CMK (cell line): ENCODE measurements around the gene ZNF639.

Experiments used
- DNase-seq: peaks from one replicate; pipeline ENCODE4 v3.0.0-alpha.2; 2010; ENCODE audit warnings: low read depth

ZNF639 gene

DNA sequence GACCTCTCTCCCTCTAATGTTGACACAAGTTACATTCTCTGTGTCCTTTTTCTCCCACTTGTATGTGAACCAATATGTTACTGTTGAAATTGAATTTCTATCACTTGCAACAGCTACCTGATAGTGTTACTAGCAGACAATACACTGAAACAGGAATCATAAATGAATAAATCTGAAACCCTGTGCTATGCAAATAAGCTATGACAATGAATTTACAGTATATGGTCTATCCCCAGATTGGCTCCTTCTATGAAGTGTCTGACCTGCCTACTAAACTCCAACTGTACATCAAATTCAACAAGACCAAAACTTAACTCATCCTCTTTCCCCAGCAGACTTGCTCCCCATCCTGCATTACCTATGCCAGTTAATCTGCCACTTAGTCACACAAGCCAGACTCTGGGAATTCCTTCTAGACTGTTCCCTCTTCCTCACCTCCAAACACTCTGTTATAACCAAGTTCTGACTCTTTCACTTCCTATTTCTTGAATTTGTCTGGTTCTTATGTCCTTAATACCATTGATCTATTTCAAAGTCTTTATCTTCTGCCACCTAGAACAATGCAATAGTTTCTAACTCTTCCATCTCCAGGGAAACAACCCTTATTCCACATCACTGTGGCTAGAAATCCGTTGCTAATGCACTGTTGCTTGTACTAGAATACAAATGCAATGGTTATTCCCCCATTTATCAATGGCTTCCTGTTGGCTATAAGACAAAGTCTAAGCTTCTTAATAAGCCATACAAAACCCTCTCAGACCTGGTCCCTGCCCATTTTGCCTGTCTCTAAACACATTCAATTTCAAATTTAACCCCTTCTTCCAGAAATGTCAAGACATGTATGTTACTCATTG, 13.4 kb upstream of the ZNF639 start:
- DNase-seq = no peak

DNA sequence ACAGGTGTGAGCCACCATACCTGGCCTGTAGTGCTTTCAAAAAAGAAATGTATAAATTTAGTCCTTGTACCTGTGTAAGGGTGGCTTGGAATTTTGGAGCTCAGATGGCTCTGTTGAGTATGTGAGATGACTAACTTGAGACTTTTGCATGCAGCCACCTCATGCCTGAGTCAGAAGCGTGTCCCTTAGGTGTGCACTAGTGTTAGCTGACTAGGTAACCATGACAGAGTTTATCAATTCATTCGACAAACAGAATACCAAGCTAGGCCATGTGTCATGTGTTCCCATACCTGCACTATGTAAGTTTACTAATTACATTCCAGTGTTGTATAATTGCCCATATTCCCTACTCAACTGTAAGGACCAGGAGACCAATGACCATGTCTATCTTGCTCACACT, 4.0 kb upstream of the ZNF639 start:
- no peak for DNase-seq

DNA sequence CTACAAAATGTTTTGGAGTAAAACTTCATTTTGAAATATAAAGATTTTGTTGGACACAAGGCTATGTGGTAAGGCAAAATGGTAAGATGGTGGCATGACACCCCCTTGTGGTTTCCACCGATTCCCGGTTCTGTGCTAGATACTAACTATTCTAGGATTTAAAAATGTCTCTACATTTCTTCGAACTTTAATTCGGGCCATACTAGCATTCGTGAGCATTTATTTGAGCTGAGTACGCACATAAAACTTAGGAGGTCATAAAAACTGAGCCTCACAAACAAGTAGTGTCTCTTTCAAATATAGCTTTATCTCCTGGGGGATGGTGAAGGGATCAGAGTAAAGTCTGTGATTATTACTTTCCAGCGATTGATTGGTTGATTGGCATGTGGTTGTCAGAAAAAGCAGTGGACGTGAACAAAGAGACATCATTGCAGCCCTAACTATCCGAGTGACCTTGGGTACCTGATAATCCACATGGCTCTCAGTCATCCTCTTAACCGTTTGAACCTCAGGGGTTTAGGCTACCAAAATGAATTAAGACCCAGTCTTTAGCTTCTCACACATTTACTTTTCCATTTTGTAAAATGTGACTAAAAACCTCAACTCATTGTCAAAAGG, 1.1 kb upstream of the ZNF639 start:
- no peak for DNase-seq

DNA sequence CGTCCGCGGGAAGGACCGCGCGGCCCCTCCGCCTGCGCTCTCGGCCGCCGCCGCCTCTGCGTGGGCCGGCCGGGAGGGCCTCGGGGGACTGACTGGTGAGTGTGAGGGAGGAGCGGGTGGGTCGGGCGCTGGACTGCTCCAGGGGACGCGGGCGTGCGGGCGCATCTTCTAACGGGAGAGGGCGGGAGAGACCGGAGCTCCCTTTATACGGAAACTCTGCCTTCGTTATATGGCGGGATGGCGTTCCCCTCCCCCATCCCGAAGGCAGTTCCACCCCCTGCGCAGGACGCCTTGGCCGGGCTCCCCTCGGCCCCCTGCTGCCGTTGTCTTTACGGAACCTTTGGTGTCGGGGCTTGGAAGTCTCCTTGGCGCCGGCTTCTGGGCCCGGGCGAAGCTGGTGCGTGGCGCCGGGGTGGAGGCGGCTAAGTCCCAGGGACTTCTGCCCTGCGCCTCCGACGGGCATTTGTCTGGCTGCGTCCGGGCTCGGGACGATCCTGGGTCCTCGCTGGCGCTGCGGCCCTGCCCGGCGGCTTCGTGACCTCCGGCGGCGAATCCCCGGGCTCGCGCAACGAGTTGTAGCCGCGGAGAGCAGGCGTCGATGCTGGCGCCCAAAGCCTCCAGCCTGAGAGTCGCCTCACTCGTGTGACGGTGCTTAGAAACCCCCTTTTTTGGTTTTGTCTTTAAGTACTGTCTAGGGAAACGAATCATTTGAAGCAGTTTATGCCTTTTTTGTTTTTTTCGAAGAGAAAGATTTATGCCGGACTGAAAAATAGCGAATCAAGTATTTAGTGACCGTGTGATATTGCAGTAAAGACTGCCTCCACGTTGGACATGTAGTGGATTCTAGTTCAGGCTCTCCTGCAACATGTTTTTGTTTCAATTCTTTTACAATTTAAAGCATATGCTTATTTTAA, 623 bp downstream of the ZNF639 start:
- DNase-seq = peak; percentile 25

DNA sequence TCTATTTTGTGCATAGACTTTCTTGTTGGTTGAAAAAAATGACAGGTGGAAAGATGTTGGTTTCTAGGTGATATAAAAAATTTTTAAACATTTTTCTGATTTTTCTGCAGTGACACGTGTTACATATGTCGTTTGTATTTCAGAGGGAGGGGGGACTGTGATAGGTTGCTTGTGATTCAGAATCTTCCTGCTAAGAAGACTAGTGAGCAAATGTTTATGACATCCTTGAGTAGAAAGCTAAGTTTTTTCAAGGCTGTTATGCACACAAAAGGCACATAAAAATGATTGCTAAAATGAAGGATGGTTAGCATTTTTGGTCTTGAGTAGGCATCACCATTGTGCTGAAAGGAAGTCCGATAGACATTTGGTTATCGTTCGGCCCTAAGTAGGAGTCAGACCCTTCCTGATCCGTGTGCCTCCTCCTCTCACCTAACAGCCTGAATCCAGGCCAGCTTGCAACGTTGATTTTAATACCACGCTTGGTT, 1.5 kb downstream of the ZNF639 start:
- no peak for DNase-seq

DNA sequence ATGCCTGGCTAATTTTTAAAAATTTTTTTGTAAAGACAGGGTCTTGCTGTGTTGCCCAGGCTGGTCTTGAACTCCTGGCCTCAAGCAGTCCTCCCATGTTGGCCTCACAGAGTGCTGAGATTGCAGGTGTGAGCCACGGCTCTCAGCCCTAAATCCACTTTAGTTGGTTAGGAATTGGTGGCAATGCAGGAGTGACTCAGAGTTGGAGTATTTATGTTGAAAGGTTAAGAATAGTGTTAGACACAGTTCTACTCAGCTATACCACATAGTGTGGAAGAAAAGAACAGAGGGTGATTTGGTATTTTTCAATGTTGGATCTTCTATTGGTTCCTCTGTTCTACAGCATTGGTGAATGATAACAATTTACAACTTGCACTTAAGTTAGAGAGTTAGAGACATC, 7.6 kb downstream of the ZNF639 start:
- DNase-seq = no peak

DNA sequence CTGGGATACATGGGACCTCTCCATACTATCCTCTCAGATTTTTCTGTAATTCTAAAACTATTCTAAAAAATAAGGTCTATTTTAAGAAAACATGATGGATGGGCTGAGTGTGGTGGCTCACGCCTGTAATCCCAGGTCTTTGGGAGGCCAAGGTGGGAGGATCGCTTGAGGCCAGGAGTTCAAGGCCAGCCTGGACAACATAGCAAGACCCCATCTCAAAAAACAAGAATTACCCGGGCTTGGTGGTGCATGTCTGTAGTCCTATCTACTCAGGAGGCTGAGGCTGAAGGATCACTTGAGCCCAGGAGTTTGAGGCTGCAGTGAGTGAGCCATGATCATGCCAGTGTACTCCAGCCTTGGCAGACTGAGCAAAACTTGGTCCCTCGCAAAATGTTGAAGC, 9.4 kb downstream of the ZNF639 start:
- no peak for DNase-seq

DNA sequence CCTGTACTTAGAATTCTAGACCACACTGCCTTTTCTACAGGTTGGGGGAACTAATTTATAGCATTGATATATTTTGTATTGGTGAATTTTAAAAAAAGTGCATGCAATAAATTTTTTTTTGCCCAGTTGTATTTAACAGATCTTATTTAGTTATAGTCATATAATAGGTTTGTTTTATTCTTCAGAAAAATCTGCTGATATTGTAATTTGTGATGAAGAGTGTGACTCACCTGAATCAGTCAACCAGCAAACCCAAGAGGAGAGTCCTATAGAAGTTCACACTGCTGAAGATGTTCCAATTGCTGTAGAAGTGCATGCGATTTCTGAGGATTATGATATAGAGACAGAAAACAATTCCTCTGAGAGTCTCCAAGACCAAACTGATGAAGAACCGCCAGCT, 10.3 kb downstream of the ZNF639 start:
- no peak for DNase-seq

DNA sequence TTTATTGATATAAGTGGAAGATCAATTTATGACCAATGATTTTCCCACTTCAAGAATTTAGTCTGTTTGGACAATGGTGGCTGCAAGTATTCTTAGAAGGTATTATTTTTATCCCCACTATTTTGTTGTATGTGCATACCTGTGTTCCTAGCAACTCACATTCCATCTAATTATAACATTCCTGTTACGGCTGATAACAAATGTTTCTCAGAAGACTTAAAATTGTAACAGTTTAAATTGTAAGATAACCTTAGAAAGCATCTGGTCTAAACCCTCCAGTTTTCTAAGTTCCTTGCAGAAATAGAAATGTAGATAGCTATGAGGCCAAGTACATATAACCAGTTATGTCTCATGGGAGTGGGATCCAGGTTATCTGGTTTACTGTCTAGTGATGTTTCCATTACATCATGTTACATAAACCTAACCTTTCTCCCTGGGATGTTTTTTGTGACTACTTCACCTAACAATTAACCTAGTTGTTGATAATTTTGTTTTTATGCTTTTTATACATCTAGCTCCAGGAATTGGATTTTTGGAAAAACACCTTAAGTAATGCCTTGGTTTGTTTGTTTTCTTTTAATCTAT, 13.6 kb downstream of the ZNF639 start:
- no peak for DNase-seq

DNA sequence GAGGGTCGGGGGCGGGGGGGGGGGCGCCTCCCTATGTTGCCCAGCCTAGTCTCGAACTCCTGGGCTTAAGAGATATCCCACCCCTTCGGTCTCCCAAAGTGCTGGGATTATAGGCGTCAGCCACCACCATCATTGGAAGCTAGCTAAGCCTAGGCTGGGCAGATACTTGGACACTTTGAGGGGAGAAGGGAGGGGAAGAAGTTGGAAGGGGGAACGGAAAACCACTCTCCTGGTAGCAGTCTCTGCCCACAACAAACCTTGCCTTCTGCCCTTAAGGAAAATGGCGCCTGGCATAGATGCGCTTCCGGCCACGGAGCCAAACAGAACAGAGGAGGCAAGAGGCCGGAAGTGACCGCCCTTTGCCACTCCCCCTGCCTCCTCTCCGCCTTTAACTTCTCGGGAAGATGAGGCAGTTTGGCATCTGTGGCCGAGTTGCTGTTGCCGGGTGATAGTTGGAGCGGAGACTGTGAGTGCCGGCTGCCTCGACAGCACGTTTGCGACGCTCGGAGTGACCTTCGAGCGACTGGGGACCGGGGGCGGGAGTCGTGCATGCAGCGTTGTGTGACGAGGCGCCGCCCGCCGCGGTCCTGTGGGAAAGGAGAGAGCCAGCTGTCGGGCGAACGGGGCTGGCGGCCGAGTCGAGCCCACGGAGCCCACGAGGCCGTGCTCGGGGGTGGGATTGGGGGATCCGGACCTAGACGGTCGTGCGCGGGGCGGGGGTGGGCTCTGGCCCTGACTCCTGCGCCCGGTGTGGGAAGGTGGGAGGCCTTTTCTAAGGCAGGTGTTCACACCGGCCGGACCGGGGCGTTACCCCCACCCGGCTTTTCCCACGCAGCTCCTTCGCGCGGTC, 24.7 kb downstream of the ZNF639 start, which contains the start of gene MFN1:
Gene MFN1, plus strand, starts transcription at position 365 of the 850 bp plus-strand sequence. CDS start 1,143 bp downstream, outside the sequence.
- peak; percentile 61 for DNase-seq

DNA sequence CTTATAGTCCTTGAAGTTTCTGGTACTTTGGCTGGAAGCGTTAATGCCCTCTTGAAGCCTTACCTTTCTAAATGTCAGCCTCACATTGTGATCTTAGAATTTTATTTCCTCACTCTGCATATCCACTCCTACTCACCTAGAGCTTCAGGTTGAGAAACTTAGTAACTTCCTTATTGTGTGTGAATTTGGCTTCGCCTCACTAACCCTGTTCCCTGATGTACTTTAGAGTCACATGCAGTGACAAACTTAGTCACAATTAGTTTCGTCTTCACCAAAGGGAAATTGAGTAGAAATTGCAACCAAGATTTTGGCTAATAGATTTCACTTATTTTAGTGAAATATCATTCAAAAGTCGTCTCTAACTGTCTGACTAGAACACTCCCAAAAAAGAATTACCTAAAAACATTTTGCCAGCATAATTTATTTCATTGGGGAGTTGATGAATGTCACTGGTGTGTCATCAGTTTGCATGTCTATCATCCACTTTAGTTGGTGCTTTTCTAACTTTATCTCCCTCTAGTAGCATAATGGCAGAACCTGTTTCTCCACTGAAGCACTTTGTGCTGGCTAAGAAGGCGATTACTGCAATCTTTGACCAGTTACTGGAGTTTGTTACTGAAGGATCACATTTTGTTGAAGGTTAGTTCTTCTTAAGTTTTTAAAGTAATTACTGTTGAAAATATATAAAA, 25.6 kb downstream of the ZNF639 start:
- no peak for DNase-seq

DNA sequence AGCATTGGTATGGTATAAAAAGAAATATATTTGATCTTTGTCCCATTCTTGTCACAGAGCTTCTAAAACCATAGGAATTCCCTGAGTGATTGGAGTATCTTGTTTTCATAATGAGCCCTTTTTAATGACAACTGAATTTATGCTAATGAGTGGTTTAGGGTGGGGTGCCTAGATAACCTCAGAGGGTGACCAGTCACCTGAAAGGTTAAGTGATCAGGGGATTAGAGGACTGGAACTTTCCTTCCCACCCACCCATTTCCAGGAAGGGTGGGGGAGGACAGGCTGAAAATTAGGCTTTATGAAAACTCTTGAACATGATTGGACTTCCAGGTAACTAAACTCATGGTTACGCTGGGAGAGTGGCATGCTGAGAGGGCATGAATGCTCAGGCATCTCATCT, 33.2 kb downstream of the ZNF639 start:
- no peak for DNase-seq

DNA sequence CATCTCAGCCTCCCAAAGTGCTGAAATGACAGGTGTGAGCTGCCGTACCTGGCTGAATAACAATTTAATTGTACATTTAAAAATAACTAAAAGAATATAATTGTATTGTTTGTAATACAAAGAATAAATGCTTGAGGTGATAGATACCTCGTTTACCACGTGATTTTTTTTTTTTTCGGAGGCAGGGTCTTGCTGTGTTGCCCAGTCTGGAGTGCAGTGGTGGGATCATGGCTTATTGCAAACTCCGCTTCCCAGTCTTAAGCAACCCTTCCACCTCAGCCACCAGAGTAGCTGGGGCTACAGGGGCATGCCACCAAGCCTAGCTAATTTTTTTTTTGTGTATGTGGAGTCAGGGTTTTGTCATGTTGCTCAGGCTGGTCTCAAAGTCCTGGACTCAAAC, 40.5 kb downstream of the ZNF639 start:
- DNase-seq = no peak

DNA sequence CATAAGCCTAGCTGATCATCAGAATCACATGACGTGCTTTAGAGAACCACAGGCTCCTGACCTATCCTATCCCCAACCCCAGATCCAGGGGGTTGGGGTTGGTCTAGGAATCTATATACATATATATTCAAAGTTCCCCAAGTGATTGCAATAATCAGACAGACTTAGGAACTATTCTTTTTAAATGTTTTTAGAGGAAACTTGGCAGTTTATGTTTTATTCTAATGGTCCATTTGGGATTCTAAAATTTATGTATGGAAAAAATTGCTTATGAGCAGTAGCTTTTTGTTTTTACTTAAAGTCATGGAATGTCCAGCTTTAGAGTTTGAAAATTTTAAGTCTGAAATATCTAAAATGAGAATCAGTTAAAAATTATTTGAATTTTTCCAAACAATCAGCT, 46.8 kb downstream of the ZNF639 start:
- no peak for DNase-seq

DNA sequence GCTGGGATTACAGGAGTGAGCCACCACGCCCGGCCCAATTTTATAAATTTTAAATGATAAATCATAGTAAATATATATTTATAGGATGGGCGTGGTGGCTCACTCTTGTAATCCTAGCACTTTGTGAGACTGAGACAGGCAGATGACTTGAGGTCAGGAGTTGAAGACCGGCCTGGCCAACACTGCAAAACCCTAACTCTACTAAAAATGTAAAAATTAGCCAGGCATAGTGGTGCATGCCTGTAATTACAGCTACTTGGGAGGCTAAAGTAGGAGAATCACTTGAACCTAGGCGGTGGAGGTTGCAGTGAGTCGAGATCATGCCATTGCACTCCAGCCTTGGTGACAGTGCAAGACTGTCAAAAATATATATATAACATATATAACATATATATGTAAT, 51.1 kb downstream of the ZNF639 start:
- no peak for DNase-seq

DNA sequence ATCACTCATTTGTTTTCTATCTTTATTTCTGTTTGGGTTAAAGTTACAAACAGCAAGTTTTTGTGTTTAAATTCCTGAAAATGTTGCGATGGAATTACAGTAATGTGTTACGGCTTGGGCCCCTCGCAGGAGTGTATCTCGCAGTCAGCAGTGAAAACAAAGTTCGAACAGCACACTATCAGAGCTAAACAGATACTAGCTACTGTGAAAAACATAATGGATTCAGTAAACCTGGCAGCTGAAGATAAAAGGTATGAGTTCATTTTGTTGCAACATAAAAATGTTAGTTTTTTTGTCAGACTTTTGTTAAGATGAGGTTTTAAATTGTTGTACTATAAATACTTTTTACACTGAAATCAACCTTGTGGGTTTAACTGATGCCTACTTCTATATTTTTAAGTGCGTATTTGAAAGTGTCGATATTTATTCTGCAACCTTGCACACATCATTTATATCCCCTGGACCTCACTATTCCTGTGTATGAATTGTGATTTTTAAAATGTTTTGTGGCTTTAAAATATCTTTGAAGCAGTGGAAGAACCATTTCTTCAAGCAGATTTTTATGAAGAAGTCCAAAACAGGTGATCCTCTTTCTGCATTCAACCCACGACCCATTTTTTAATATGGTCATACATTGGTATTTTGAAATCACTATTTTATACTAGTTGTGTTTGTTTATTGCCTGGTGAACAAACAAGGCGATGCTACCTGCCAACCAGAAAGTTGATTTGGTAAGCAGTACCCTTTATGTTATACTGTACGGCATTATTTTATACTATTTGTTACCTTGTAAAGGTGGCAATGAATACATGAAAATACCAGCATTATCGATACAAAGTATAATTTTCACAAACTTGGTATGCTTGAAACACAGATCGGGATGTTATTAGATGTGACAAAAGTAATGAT, 52.5 kb downstream of the ZNF639 start:
- DNase-seq = no peak

DNA sequence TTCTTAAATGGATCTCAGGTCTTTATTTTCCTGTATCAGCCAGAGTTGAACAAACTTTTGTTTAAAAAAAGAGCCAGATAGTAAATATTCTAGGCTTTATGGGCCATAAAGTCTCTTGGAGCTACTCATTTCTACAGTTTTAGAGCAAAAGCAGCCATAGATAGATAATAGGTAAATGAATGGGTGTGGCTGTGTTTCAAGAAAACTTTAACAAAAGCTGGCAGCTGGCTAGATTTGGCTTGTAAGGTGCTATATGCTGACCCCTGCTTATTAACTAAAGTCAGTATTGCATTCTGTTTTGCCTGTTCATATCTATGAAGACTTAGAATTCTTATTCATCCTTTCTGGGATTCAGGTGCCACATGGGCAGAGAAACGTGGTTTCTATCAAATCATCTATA, 53.6 kb downstream of the ZNF639 start:
- DNase-seq = no peak
